Thyroid gland (tissue), 4 donors: ENCODE measurements around the gene PLEKHA7. TPM values are rescaled to one million over a fixed set of nuclear protein-coding genes. Genes with fewer than 3 reads are reported as not detected.

Experiments used
- DNase-seq, 2 donors: peaks; one replicate each; pipeline ENCODE4 v3.0.0-alpha.2; 2019
- H3K27ac ChIP-seq, 3 donors: fragments of 200-600 bp; sonication (generic); 1 replicate in 2 of 3; 2 replicates in 1 of 3; pipeline ENCODE4 v1.5.1; 2016 to 2019; ENCODE audit warnings: mild to moderate bottlenecking in 1 of 3, moderate library complexity in 1 of 3
- H3K27me3 ChIP-seq: fragments of 200-600 bp; sonication (generic); one replicate; pipeline ENCODE4 v1.5.1; 2019
- H3K36me3 ChIP-seq, 2 donors: fragments of 200-600 bp; sonication (generic); one replicate each; pipeline ENCODE4 v1.5.1; 2016 to 2019
- H3K4me1 ChIP-seq, 2 donors: fragments of 200-600 bp; sonication (generic); one replicate each; pipeline ENCODE4 v1.5.1; 2017 to 2019
- H3K4me3 ChIP-seq, 3 donors: fragments of 200-600 bp; sonication (generic); replicated peaks in 1 of 3; 1 replicate in 2 of 3; 2 replicates in 1 of 3; pipeline ENCODE4 v1.5.1; 2016; ENCODE audit warnings: mild to moderate bottlenecking in 1 of 3
- H3K9me3 ChIP-seq: fragments of 200-600 bp; sonication (generic); one replicate; pipeline ENCODE4 v1.5.1; 2017
- POLR2A ChIP-seq, 2 donors: fragments of 450-650 bp; IDR thresholded peaks; one replicate each; pipeline ENCODE4 v1.6.1; 2017; ENCODE audit warnings: antibody characterized with exemption in 2 of 2, mild to moderate bottlenecking in 2 of 2, moderate library complexity in 1 of 2
- WGBS, 2 donors: methylation state at CpG; one replicate each; pipeline ENCODE4 v1.1.5; 2017; 5-methylcytosine and 5-hydroxymethylcytosine counted together
- intact Hi-C: fragments of 100-400 bp; cut with DNase I; formaldehyde crosslinking; loops from one replicate; pipeline ENCODE4 v1.15.1; 2023
- total RNA-seq, 4 donors: library from RNA; depleted of rRNA; stranded (reverse); fragments of >200 nt; gene quantifications; one replicate each; pipeline ENCODE4 v1.2.3, GENCODE V29; 2016
- TF ChIP-seq, protein P1 (sequence below), 6 experiments: fragments of 200-600 bp in 3 of 6; fragments of 450-650 bp in 3 of 6; sonication (generic) in 3 of 6; IDR thresholded peaks; one replicate each; pipeline ENCODE4 v1.5.1; 2016 to 2019; ENCODE audit warnings: antibody characterized with exemption in 6 of 6, mild to moderate bottlenecking in 2 of 6, inconsistent platforms in 1 of 6, moderate library complexity in 1 of 6

The PLEKHA7 gene
- total RNA-seq, 4 donors from 2014 or later, result 22.5 to 29.0 (median 23.4) TPM

DNA sequence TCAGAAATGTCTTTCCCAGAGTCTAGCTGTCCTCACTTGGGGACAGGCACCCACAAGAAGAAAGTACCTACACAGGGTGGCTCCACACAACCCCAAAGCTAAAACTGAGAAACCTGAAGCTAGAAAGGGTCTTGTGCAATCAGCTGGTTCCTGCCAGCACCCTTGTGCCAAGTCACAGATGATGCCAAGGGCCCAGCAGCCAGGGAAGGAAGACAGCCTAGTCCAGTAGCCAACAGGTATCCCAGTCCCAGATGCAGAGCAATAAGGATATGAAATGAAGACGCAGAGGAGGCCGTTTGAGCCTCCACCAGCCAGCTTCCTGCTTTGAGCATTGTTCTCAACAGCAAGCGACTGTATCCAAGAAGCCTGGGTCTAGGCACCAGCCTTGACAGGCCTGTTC lies 6.1 kb downstream of the PLEKHA7 start:
- Histone ChIP-seq H3K9me3 (no peaks in the 10 kb centered on the region), H3K36me3 (no peaks in the 10 kb centered on the region), H3K4me1 (peaks cover 0 to 7% of the 10 kb centered on the region in 2 donors), H3K4me3 (no peak overlapping the region), H3K27ac (no peak overlapping the region), H3K27me3 (no peaks in the 10 kb centered on the region)
- TF ChIP-seq, protein P1, sequence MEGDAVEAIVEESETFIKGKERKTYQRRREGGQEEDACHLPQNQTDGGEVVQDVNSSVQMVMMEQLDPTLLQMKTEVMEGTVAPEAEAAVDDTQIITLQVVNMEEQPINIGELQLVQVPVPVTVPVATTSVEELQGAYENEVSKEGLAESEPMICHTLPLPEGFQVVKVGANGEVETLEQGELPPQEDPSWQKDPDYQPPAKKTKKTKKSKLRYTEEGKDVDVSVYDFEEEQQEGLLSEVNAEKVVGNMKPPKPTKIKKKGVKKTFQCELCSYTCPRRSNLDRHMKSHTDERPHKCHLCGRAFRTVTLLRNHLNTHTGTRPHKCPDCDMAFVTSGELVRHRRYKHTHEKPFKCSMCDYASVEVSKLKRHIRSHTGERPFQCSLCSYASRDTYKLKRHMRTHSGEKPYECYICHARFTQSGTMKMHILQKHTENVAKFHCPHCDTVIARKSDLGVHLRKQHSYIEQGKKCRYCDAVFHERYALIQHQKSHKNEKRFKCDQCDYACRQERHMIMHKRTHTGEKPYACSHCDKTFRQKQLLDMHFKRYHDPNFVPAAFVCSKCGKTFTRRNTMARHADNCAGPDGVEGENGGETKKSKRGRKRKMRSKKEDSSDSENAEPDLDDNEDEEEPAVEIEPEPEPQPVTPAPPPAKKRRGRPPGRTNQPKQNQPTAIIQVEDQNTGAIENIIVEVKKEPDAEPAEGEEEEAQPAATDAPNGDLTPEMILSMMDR (IDR thresholded peaks at IDR 0.05), result no peak
- no peak for TF ChIP-seq POLR2A (IDR thresholded peaks at IDR 0.05)
- intact Hi-C loops, result no loop called here
- 93 to 100% methylated on average over 3 of the region's 3 CpGs for WGBS, 2 donors
- DNase-seq, result peak; percentile 26 to 44

- no peaks in the 10 kb centered on the region for H3K36me3 ChIP-seq
- no peak overlapping the region for H3K4me3 ChIP-seq
- no peak overlapping the region for H3K27ac ChIP-seq
- H3K9me3 ChIP-seq, result no peaks in the 10 kb centered on the region
- no peak for DNase-seq
- intact Hi-C loops, result no loop called here
- WGBS, 2 donors, result 31 to 34% methylated on average over 3 of the region's 3 CpGs
- TF ChIP-seq, protein P1 (IDR thresholded peaks at IDR 0.05), result no peak
- TF ChIP-seq POLR2A (IDR thresholded peaks at IDR 0.05), result no peak
- no peaks in the 10 kb centered on the region for H3K27me3 ChIP-seq
- peaks cover 0 to 7% of the 10 kb centered on the region in 2 donors for H3K4me1 ChIP-seq
Measured at GRCh38 chr11:17005646-17006045, 8.6 kb downstream of the PLEKHA7 start.

- Histone ChIP-seq H3K27me3 (no peaks in the 10 kb centered on the region), H3K4me3 (no peak overlapping the region), H3K27ac (no peak overlapping the region), H3K4me1 (peaks cover 0 to 7% of the 10 kb centered on the region in 2 donors), H3K36me3 (no peaks in the 10 kb centered on the region), H3K9me3 (no peaks in the 10 kb centered on the region)
- DNase-seq, result no peak
- 77 to 79% methylated on average over 7 of the region's 7 CpGs for WGBS, 2 donors
- intact Hi-C loops, result no loop called here
- no peak for TF ChIP-seq POLR2A (IDR thresholded peaks at IDR 0.05)
- TF ChIP-seq, protein P1 (IDR thresholded peaks at IDR 0.05), result no peak
Measured at GRCh38 chr11:17004486-17005148, 9.6 kb downstream of the PLEKHA7 start.

DNA sequence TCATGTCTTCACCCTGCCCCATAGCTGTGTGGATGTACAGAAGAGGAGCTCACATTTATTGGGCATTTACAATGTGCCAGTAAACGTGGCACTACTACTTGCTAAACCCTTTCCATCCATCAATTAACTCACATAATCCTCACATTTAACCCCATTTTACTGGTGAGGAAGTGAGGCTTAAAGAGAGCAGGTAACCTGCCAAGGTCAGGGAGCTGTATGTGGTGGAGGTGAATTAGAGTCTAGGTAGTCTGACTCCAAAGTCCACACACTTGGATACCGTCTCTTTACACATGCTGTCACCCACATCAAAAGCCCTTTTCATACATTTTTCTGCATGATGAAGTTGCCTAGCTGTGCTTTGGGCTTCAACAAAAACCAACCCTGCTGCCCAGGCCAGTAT lies 10.8 kb downstream of the PLEKHA7 start:
- intact Hi-C loops, result no loop called here
- DNase-seq, result no peak
- Histone ChIP-seq H3K9me3 (no peaks in the 10 kb centered on the region), H3K4me3 (no peak overlapping the region), H3K27me3 (no peaks in the 10 kb centered on the region), H3K36me3 (no peaks in the 10 kb centered on the region), H3K4me1 (peaks cover 0 to 6% of the 10 kb centered on the region in 2 donors), H3K27ac (no peak overlapping the region)
- WGBS, 2 donors, result 87 to 89% methylated on average over 2 of the region's 2 CpGs
- TF ChIP-seq, protein P1 (IDR thresholded peaks at IDR 0.05), result no peak
- no peak for TF ChIP-seq POLR2A (IDR thresholded peaks at IDR 0.05)

DNA sequence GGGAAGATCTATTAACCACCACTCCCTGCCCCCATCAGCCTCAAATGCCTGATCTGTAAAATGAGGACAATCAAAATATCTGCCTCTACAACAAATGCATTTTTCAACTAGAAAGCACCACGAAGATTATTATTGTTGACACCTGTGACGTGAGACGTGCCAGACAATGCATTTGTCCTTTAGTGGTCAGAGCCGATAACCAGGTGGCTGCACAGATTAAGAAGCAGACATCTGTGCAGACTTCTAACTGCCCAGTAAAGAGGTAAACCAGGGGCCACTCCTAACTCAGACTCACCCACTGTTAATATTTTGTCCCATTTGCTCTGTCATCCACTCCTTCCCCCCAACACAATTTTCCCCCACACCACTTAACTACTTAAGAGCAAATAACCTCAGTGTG lies 11.7 kb downstream of the PLEKHA7 start:
- Histone ChIP-seq H3K27ac (no peak overlapping the region), H3K4me3 (no peak overlapping the region), H3K4me1 (peaks cover 7 to 8% of the 10 kb centered on the region in 2 donors), H3K27me3 (no peaks in the 10 kb centered on the region), H3K9me3 (no peaks in the 10 kb centered on the region), H3K36me3 (no peaks in the 10 kb centered on the region)
- no peak for TF ChIP-seq POLR2A (IDR thresholded peaks at IDR 0.05)
- TF ChIP-seq, protein P1 (IDR thresholded peaks at IDR 0.05), result no peak
- WGBS, 2 donors, result 87 to 89% methylated on average over 4 of the region's 4 CpGs
- intact Hi-C loops, result no loop called here
- DNase-seq, result no peak
